ENCODE measurements around the gene EPG5.
"Not testable (repeated sequence)": the region's sequence is repeated elsewhere in the genome, so short reads cannot be mapped to it uniquely, and the experiment has no call there.

The EPG5 gene

DNA sequence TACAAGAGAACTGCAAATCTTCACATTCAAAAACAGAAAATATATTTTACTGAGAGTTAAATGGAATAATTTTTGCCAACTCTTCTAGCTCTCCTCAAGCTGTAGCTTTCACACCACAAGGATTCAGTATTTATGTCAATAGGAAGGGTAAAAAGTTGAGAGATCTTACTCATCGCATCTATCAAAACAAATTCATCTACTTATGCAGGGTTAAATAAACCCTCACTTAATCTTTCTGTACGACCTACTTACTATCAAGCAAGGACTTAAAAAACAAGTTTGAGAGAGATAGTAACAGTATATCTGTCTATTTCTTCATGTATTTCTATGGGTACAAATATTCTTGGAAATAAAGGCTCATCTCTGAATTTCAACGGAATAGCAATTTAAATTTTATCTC, 106.2 kb downstream of the EPG5 start:
- DNase-seq, result no peak

DNA sequence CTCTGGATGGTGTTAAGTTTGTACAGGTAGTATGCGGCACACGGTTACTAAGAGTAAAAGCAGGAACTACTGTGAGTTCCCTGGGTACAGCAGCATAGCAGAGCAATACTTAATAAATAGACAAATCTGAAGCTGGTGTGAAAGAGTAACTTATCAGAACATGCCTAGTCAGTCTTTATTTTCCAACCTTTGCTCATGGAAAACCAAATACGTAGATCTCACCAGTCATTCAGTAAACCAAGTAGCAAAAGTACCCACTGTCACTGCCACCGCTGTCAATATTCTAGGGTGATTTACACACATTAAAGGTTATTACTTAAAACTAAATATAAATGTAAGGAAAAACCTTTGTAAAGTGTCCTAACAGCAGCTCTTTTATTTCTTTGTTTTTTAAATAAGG, 106.6 kb downstream of the EPG5 start:
- DNase-seq, result no peak

DNA sequence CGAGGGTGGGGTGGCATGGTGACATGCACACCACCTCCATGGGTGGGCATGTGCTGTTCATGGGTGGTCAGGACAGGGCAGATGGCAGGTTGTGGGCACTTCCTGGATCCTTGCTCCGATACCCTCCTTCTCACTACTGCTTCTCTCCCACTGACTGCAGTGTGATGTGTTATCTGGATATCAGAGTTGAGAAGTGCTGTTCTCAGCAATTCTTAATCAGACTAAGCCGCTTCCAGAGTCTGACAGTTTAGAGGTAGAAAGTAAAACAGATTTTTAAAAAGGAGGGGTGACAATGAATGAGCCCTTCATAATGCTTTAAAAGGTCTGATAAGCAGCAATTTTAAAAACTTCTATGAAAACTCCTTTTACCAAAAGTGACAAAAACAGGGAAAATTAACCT, 107.8 kb downstream of the EPG5 start:
- DNase-seq, result no peak

DNA sequence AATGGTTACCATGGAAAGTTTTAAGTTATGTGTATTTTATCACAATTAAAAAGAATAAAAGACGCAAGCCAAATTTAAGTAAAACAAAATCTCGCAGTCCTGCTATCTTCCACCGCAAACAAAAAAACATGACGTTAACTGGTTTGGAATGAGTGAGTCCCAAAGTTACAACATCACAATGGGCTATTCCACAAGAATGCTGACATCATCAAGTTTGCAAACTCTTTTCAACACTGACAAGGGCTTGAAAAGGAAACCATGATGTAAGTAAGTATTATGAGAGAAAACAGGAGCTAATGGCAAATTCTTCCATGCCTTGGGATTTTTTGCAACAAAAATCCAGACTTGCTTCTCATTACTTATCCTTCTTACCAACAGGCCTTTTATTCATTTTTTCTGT, 110.6 kb downstream of the EPG5 start:
- DNase-seq, result no peak

DNA sequence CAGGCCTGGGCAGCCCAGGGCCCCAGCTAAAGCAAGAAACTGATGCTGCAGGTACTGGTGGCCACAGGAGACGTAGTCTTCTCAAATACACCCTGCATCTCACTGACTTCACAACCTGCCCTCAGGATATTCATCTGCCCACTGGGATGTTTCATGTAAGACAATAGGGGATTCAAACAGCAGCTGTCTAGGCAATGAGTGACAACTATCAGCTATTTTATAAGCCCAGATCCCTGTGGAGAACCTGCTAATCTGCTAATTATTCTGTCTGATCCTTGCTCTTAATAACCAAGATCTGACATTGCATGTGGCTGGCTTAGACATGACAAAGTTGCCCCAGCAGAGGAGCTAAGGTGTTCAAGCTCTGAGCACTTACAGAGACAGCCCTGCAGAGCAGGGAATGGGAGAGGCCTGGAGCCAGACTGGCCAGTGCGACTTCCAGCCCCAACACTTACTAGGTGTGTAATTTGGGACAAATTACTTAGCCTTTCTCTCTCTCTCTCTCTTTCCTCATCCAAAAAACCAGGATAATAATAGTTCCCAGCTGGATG, 113.0 kb downstream of the EPG5 start:
- DNase-seq, result no peak

GRCh38 chr18:45852631-45853030, 114.5 kb downstream of the EPG5 start:
- peak; percentile 51 for DNase-seq

GRCh38 chr18:45851161-45851925, 115.8 kb downstream of the EPG5 start:
- DNase-seq, result no peak

GRCh38 chr18:45850021-45850420, 117.1 kb downstream of the EPG5 start:
- DNase-seq, result no peak

- DNase-seq, result no peak
These were observed 117.6 kb downstream of the EPG5 start for GRCh38 chr18:45849529-45849928.

- DNase-seq, result not testable (repeated sequence)
These were observed 118.5 kb downstream of the EPG5 start for GRCh38 chr18:45848643-45849042.

DNA sequence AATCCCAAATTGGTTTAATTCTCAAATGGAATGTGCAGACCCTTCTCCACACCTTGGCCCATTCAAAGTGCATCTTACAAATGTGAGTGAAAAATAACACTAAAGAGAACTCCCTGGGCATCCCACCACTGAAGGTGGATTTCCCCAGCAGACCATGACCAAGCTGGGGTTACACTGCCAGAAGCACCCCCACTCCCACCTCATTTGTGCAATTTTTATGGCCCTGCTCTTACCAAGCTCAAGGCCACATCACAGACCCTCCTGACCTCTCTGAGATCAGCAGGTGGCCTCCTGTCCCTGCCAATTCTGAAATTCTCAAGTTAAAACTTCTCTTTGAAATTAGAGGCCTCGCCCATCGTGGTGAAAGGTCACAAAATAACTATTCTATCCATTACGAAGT, 120.0 kb downstream of the EPG5 start:
- DNase-seq, result no peak

DNA sequence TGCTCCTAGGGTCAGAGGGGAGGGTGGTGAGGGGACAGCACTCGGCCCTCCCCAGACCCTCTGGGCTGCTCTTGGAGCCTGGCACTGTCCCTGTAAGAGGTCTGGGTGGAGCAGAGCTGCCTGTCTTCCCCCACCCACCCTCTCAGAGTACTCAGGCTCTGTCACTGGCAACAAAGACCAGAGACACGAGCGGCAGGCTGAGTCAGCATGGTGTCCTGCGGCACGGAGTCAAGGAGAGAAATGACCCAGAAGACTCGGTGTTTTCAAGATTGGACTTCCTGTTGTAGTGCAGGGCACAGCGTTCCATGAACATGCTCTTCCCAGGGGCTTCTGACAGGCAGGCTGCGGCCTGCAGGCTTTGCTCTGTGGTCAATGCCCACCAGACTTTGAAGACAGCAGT, 121.7 kb downstream of the EPG5 start:
- DNase-seq, result no peak

DNA sequence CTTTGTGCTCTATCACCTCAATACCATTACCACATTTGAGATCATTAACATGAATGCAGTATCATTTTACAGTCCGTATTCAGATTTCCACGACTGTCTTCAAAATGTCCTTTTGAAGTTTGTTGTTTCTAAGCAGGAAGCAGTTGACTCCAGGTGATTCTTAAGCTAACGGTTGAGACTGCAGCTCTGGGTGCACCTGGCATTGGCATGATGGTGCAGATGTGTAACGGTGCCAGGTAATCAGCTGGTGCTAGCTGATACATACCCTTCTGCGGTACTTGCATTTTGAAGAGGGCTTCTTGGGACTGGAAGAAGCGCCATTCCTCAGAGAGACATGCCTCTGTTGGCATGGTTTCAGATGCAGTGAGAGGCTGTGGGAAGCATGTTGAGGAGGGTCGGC, 122.2 kb downstream of the EPG5 start:
- no peak for DNase-seq

DNA sequence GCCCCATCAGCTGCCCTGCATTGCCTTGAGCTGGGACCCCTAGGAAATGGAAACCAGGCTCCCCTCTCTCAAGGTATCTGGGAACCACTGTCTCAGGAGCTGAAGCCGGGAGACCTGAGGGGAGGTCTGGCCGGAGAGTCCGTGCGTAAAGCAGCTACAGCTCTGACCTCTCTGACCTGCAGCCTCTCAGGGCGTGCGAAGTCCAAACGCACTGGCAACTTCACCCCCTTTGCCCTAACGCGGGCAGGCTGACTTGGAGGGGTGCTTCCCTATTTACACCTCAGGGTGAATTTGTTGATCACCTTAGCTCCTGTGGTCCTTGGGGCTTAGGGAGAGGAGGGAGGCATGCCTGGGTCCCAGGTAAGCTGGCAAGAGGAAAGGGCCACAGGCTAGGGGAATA, 124.1 kb downstream of the EPG5 start:
- DNase-seq, result no peak

- no peak for DNase-seq
These were observed 125.2 kb downstream of the EPG5 start for GRCh38 chr18:45841765-45842442.

DNA sequence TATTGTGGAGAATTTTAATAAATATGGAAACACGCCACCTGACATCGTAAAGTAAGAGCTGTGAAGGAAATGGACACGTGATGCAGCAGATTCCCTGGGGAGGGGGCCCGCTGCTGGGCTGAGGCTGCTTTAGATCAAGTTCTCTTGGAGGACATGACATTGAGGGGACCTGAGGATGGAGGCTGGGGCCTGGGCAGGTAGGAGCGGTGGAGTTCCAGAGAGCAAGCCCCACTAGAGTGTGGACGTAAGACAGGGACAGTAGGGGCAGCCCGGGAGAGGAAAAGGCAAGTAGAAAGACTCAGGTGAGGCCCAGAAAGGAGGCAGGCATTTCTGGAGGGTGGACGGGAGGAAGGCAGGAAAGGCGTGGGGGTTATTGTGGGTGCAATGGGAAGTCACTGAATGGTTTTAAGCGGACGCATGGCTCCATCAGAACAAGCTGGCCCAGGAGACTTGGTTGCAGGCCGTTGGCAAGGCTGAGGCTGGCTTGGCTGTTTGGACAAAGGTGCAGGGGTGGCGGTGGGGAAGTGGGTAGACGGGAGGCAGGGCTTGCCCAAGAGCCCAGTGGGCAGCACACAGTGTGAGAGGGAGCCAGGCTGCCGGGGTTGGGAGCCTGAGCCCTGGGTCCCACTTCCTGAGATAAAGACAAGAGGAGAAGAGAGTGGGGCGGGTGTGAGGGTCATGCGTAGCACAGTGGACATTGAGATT, 125.9 kb downstream of the EPG5 start:
- DNase-seq, result no peak

GRCh38 chr18:45839414-45840395, 127.4 kb downstream of the EPG5 start:
- peak; percentile 77 for DNase-seq

GRCh38 chr18:45838302-45839070, 128.6 kb downstream of the EPG5 start:
- no peak for DNase-seq

- no peak for DNase-seq
These were observed 129.7 kb downstream of the EPG5 start for GRCh38 chr18:45837283-45838070.

All from OCI-M1 (cell line).